Skin epidermis (tissue), 12 donors: ENCODE measurements around the gene RPS15.

ENCODE experiments used
- H3K27ac ChIP-seq, 21 experiments: fragments of 200-600 bp; sonication (generic) in 11 of 21; one replicate each; pipeline ENCODE4 v1.5.0; 2020; ENCODE audit warnings: mild to moderate bottlenecking in 3 of 21, inconsistent platforms in 2 of 21, moderate library complexity in 2 of 21
- H3K4me3 ChIP-seq, 7 experiments: fragments of 200-600 bp; sonication (generic) in 2 of 7; one replicate each; pipeline ENCODE4 v1.5.0; 2020; ENCODE audit warnings: inconsistent platforms in 2 of 7, mild to moderate bottlenecking in 2 of 7, moderate library complexity in 1 of 7

RPS15 gene

GRCh38 chr19:1431759-1432506 lies 6.3 kb upstream of the RPS15 start:
- Histone ChIP-seq H3K4me3 (no peak overlapping the region), H3K27ac (no peak overlapping the region)

- Histone ChIP-seq H3K27ac (no peak overlapping the region), H3K4me3 (no peak overlapping the region)
Measured at GRCh38 chr19:1432507-1432887, 5.7 kb upstream of the RPS15 start.

GRCh38 chr19:1433119-1434039 lies 4.8 kb upstream of the RPS15 start:
- no peak overlapping the region for H3K27ac ChIP-seq

GRCh38 chr19:1434040-1434366 lies 4.2 kb upstream of the RPS15 start:
- no peak overlapping the region for H3K4me3 ChIP-seq
- no peak overlapping the region for H3K27ac ChIP-seq

More at GRCh38 chr19:1433119-1434039, 4.8 kb upstream of the RPS15 start:
- H3K4me3 ChIP-seq: no peak overlapping the region

GRCh38 chr19:1434577-1435060 lies 3.6 kb upstream of the RPS15 start:
- Histone ChIP-seq H3K27ac (no peak overlapping the region), H3K4me3 (no peak overlapping the region)

- no peak overlapping the region for H3K27ac ChIP-seq
- no peak overlapping the region for H3K4me3 ChIP-seq
Measured at GRCh38 chr19:1435378-1435989, 2.7 kb upstream of the RPS15 start.

GRCh38 chr19:1437609-1438008 lies 587 bp upstream of the RPS15 start:
- Histone ChIP-seq H3K4me3 (peak overlapping the region in 3 of 7 experiments; percentile 75 to 94 (median 90)), H3K27ac (peak overlapping the region in 3 of 21 experiments; percentile 5 to 96 (median 88))

- Histone ChIP-seq H3K27ac (peak overlapping the region; percentile 69 to 100 (median 93)), H3K4me3 (peak overlapping the region; percentile 75 to 99 (median 90))
Measured at GRCh38 chr19:1438933-1439354, 748 bp downstream of the RPS15 start.

- H3K4me3 ChIP-seq: peak overlapping the region; percentile 75 to 99 (median 90)
- peak overlapping the region in 17 of 21 experiments; percentile 86 to 100 (median 94) for H3K27ac ChIP-seq
Measured at GRCh38 chr19:1439525-1440417, 1.6 kb downstream of the RPS15 start.

GRCh38 chr19:1440418-1440801 lies 2.2 kb downstream of the RPS15 start:
- H3K4me3 ChIP-seq: peak overlapping the region in 2 of 7 experiments; percentile 90 to 92
- no peak overlapping the region for H3K27ac ChIP-seq

- Histone ChIP-seq H3K27ac (no peak overlapping the region), H3K4me3 (no peak overlapping the region)
Measured at GRCh38 chr19:1441022-1441426, 2.8 kb downstream of the RPS15 start.

GRCh38 chr19:1441677-1442438 lies 3.7 kb downstream of the RPS15 start:
- no peak overlapping the region for H3K27ac ChIP-seq
- no peak overlapping the region for H3K4me3 ChIP-seq

GRCh38 chr19:1445185-1445931 lies 7.2 kb downstream of the RPS15 start:
- peak overlapping the region in 6 of 7 experiments; percentile 1 to 33 (median 23) for H3K4me3 ChIP-seq

GRCh38 chr19:1445932-1446712 lies 7.9 kb downstream of the RPS15 start:
- no peak overlapping the region for H3K27ac ChIP-seq
- peak overlapping the region in 6 of 7 experiments; percentile 1 to 33 (median 16) for H3K4me3 ChIP-seq

More at GRCh38 chr19:1445185-1445931, 7.2 kb downstream of the RPS15 start:
- H3K27ac ChIP-seq: peak overlapping the region in 2 of 21 experiments; percentile 1 to 67

GRCh38 chr19:1446713-1447481 lies 8.7 kb downstream of the RPS15 start:
- H3K27ac ChIP-seq: no peak overlapping the region
- H3K4me3 ChIP-seq: no peak overlapping the region

GRCh38 chr19:1447504-1447903 lies 9.3 kb downstream of the RPS15 start:
- Histone ChIP-seq H3K4me3 (no peak overlapping the region), H3K27ac (no peak overlapping the region)
